ENCODE results near the gene SND1. TPM values are rescaled to one million over a fixed set of nuclear protein-coding genes. Genes with fewer than 3 reads are reported as not detected.

SND1 gene
- total RNA-seq, 1 experiment from 2014 or later, result 218 TPM

- no peaks in the 10 kb centered on the region for H3K9me3 ChIP-seq (ENCODE audit: control insufficient read depth, low read depth, low read length)
- no peak overlapping the region for H3T11ph ChIP-seq (ENCODE audit: low read length)
- no peak overlapping the region for H3K9ac ChIP-seq (ENCODE audit: extremely low read depth, insufficient read length, low read length)
- no peak overlapping the region for H2BK20ac ChIP-seq (ENCODE audit: low read depth, low read length, poor library complexity, severe bottlenecking)
- DNase-seq, result no peak
- no peak overlapping the region for H2BK12ac ChIP-seq (ENCODE audit: insufficient read length, low read depth, low read length)
- no peaks in the 10 kb centered on the region for H3K79me2 ChIP-seq (ENCODE audit: insufficient read depth, low read length)
- no peak overlapping the region for H3K14ac ChIP-seq (ENCODE audit: insufficient read depth, low read length)
- H2AFZ ChIP-seq (ENCODE audit: low read length), result no peak overlapping the region
- no peak overlapping the region for H3K23ac ChIP-seq (ENCODE audit: insufficient read length, low read depth, low read length)
- Mint-ChIP-seq H3K36me3 (ENCODE audit: insufficient read depth in 1 of 3, low read depth in 3 of 3) (peaks cover 2 to 8% (median 8%) of the 10 kb centered on the region in 3 experiments; a peak in 5 of 7 replicates), H3K4me1 (peaks cover 6 to 9% of the 10 kb centered on the region in 2 experiments; a peak in 2 of 4 replicates), H3K9me3 (no peaks in the 10 kb centered on the region), H3K27ac (no peak overlapping the region; a peak in 1 of 7 replicates), H3K27me3 (ENCODE audit: low read depth) (no peaks in the 10 kb centered on the region), H3K4me3 (no peak overlapping the region)
- no peak overlapping the region for H3K27ac ChIP-seq (ENCODE audit: insufficient read length, low read depth, low read length)
- H3K23me2 ChIP-seq (ENCODE audit: insufficient read length, low read depth, low read length, poor library complexity, severe bottlenecking), result no peaks in the 10 kb centered on the region
- H3K27me3 ChIP-seq (ENCODE audit: insufficient read depth, low read length), result no peaks in the 10 kb centered on the region
- no peak overlapping the region for H3K4me2 ChIP-seq (ENCODE audit: insufficient read depth, insufficient read length, low read length)
- H3K79me1 ChIP-seq (ENCODE audit: insufficient read depth, low read depth, low read length, poor library complexity, severe bottlenecking), result no peaks in the 10 kb centered on the region
- H3K18ac ChIP-seq (ENCODE audit: insufficient read length, low read depth, low read length), result no peak overlapping the region
- no CpG with 5 or more reads among the region's 8 CpGs for WGBS (ENCODE audit: extremely low coverage, insufficient read length, low lambda C conversion rate)
- H3K4me1 ChIP-seq (ENCODE audit: insufficient read depth, low read length), result no peaks in the 10 kb centered on the region
- H3K56ac ChIP-seq (ENCODE audit: insufficient read length, low read depth, low read length), result no peak overlapping the region
- no peak overlapping the region for H2BK15ac ChIP-seq (ENCODE audit: low read depth, low read length)
- no peaks in the 10 kb centered on the region for H4K20me1 ChIP-seq (ENCODE audit: control insufficient read depth, insufficient read depth, insufficient read length)
- H3K4ac ChIP-seq (ENCODE audit: low read depth, low read length), result no peak overlapping the region
- H2AK5ac ChIP-seq (ENCODE audit: insufficient read length, low read length), result no peak overlapping the region
- H2BK120ac ChIP-seq (ENCODE audit: low read depth, low read length, poor library complexity, severe bottlenecking), result no peak overlapping the region
- no peak overlapping the region for H2BK5ac ChIP-seq (ENCODE audit: insufficient read length, low read length)
- H4K8ac ChIP-seq (replicated peaks; ENCODE audit: insufficient read length, low read depth, low read length), result no peak overlapping the region
- no peak overlapping the region for H4K91ac ChIP-seq (ENCODE audit: insufficient read length, low read depth, low read length)
- no peak for TF ChIP-seq CTCF (conservative IDR thresholded peaks at IDR 0.05)
- H4K5ac ChIP-seq (ENCODE audit: insufficient read length, low read depth, low read length), result no peak overlapping the region
These were observed 417.7 kb downstream of the SND1 start for GRCh38 chr7:128069373-128070364.

Data from H9 (cell line).